Measurements from ENCODE around the gene SFRP5. TPM values are rescaled to one million over a fixed set of nuclear protein-coding genes. Genes with fewer than 3 reads are reported as not detected.

The SFRP5 gene
- total and polyA plus RNA-seq, 2 donors (not counting 3 experiments of a cell fraction or from before 2014, with no cell fraction given): not detected

GRCh38 chr10:97737770-97738265 lies 34.0 kb downstream of the SFRP5 start:
- Histone ChIP-seq H3K36me3 (ENCODE audit: control insufficient read depth in 2 of 2, extremely low read depth in 1 of 2, insufficient read depth in 2 of 2, low read length in 2 of 2) (no peaks in the 10 kb centered on the region), H3K9me1 (replicated peaks; ENCODE audit: control insufficient read depth, extremely low read depth, insufficient read depth, low read length) (no peaks in the 10 kb centered on the region), H3K9me3 (replicated peaks; ENCODE audit: control insufficient read depth, insufficient read depth, low read length) (no peaks in the 10 kb centered on the region), H3K4me1 (ENCODE audit: control insufficient read depth, extremely low read depth, insufficient read depth, low read length) (peaks cover 8% of the 10 kb centered on the region), H2AFZ (ENCODE audit: low read depth, low read length) (peak overlapping the region; percentile 22), H3K4me2 (ENCODE audit: insufficient read depth, low read length) (peak overlapping the region; percentile 73), H3K4me3 (replicated peaks in 1 of 3; ENCODE audit: insufficient read depth in 1 of 3, low read depth in 1 of 3, low read length in 3 of 3) (peak overlapping the region; percentile 46 to 72 (median 63)), H3K9ac (replicated peaks; ENCODE audit: extremely low read depth, insufficient read depth, low read length) (peak overlapping the region; percentile 68), H3K27me3 (ENCODE audit: control insufficient read depth in 2 of 2, insufficient read depth in 2 of 2, low read length in 2 of 2) (no peaks in the 10 kb centered on the region), H3K79me2 (ENCODE audit: control insufficient read depth, insufficient read depth, low read length) (peaks cover 25% of the 10 kb centered on the region), H4K20me1 (replicated peaks; ENCODE audit: control insufficient read depth, extremely low read depth, insufficient read depth, low read length) (no peaks in the 10 kb centered on the region), H3K27ac (ENCODE audit: insufficient read depth, low read depth, low read length) (peak overlapping the region; percentile 37)
- BruUV-seq (replicated peaks): no TSS peak
- FAIRE-seq (peak; percentile 8), DNase-seq (ENCODE audit: low read depth, low spot score) (no peak)
- TF ChIP-seq CTCF (IDR thresholded peaks at IDR 0.05; ENCODE audit: extremely low read depth in 1 of 2, insufficient read depth in 1 of 2, low read depth in 1 of 2, low read length in 2 of 2): no peak
- dilution Hi-C loops (cut with MboI; ENCODE audit: extremely low pct_ligation_motif_present, low sequenced_read_pairs): no loop called here
- ChIA-PET POLR2A (no interaction called here), CTCF (no interaction called here)
- intact Hi-C loops (cut with micrococcal nuclease): loop anchor here (2.0 to 10.0 kb wide), 2 partner anchors 51 to 243 kb away; partner anchors contain the start of genes AVPI1, MMS19 and UBTD1

GRCh38 chr10:97736902-97737769 lies 34.7 kb downstream of the SFRP5 start, which contains the start of gene ZFYVE27:
Gene ZFYVE27 (plus strand): TSS chr10:97737128. CDS start chr10:97738478, 1,350 bp downstream.
- TF ChIP-seq MYC (IDR thresholded peaks at IDR 0.05; ENCODE audit: low read depth, low read length) (peak; percentile 69), JUN (IDR thresholded peaks at IDR 0.05; ENCODE audit: borderline replicate concordance, insufficient read depth, insufficient read length, low read depth) (peak; percentile 87), EZH2 (IDR thresholded peaks at IDR 0.05; ENCODE audit: borderline replicate concordance, low read depth, low read length, severe bottlenecking) (no peak), CTCF (IDR thresholded peaks at IDR 0.05; ENCODE audit: extremely low read depth in 1 of 2, insufficient read depth in 1 of 2, low read depth in 1 of 2, low read length in 2 of 2) (no peak), FOS (IDR thresholded peaks at IDR 0.05; ENCODE audit: borderline replicate concordance, insufficient read depth, low read length) (peak; percentile 30), POLR2A (IDR thresholded peaks at IDR 0.05; ENCODE audit: low read depth, low read length) (peak; percentile 93), MAX (IDR thresholded peaks at IDR 0.05; ENCODE audit: insufficient read depth, insufficient read length) (peak; percentile 95), GATA2 (IDR thresholded peaks at IDR 0.05; ENCODE audit: insufficient read depth, insufficient read length, low read depth, low read length) (no peak), POLR2AphosphoS5 (IDR thresholded peaks at IDR 0.05; ENCODE audit: insufficient read depth, low read depth, low read length) (peak; percentile 93)
- DNase-seq (ENCODE audit: low read depth, low spot score): peak; percentile 95
- Histone ChIP-seq H3K79me2 (ENCODE audit: control insufficient read depth, insufficient read depth, low read length) (peaks cover 25% of the 10 kb centered on the region), H3K4me1 (ENCODE audit: control insufficient read depth, extremely low read depth, insufficient read depth, low read length) (peaks cover 8% of the 10 kb centered on the region), H4K20me1 (replicated peaks; ENCODE audit: control insufficient read depth, extremely low read depth, insufficient read depth, low read length) (no peaks in the 10 kb centered on the region), H2AFZ (ENCODE audit: low read depth, low read length) (peak within 1 kb of the TSS; percentile 72), H3K4me2 (ENCODE audit: insufficient read depth, low read length) (peak within 1 kb of the TSS; percentile 73), H3K9me3 (replicated peaks; ENCODE audit: control insufficient read depth, insufficient read depth, low read length) (no peaks in the 10 kb centered on the region), H3K27ac (ENCODE audit: insufficient read depth, low read depth, low read length) (peak within 1 kb of the TSS; percentile 37), H3K27me3 (ENCODE audit: control insufficient read depth in 2 of 2, insufficient read depth in 2 of 2, low read length in 2 of 2) (no peaks in the 10 kb centered on the region), H3K36me3 (ENCODE audit: control insufficient read depth in 2 of 2, extremely low read depth in 1 of 2, insufficient read depth in 2 of 2, low read length in 2 of 2) (no peaks in the 10 kb centered on the region), H3K9me1 (replicated peaks; ENCODE audit: control insufficient read depth, extremely low read depth, insufficient read depth, low read length) (no peaks in the 10 kb centered on the region), H3K9ac (replicated peaks; ENCODE audit: extremely low read depth, insufficient read depth, low read length) (peak within 1 kb of the TSS; percentile 68), H3K4me3 (replicated peaks in 1 of 3; ENCODE audit: insufficient read depth in 1 of 3, low read depth in 1 of 3, low read length in 3 of 3) (peak within 1 kb of the TSS; percentile 46 to 72 (median 63))
- dilution Hi-C loops (cut with MboI; ENCODE audit: extremely low pct_ligation_motif_present, low sequenced_read_pairs) (no loop called here), intact Hi-C loops (cut with micrococcal nuclease) (loop anchor here (2.0 to 10.0 kb wide), 2 partner anchors 50 to 242 kb away; partner anchors contain the start of genes AVPI1, MMS19 and UBTD1)
- ChIA-PET POLR2A (no interaction called here), CTCF (interaction anchor here (1.0 to 21.8 kb wide), 4 partner anchors 10 to 304 kb away, joined by 4 to 863 read pairs (median 4); partner anchors contain the start of genes AVPI1 and MARVELD1)
- FAIRE-seq: peak; percentile 99
- TSS peak; percentile 46 for BruUV-seq (replicated peaks)

Measured in endothelial cell of umbilical vein (primary cell).